ENCODE data around the gene UBN1.

The UBN1 gene

GRCh38 chr16:4833584-4833983 lies 13.7 kb upstream of the UBN1 start:
- H3K4me3 ChIP-seq (ENCODE audit: low read length): no peak overlapping the region
- no peak for TF ChIP-seq ZNF274 (IDR thresholded peaks at IDR 0.05; ENCODE audit: low read depth, low read length)

GRCh38 chr16:4836727-4837126 lies 10.6 kb upstream of the UBN1 start:
- TF ChIP-seq ZNF274 (IDR thresholded peaks at IDR 0.05; ENCODE audit: low read depth, low read length): no peak
- H3K4me3 ChIP-seq (ENCODE audit: low read length): no peak overlapping the region

- no peak for TF ChIP-seq ZNF274 (IDR thresholded peaks at IDR 0.05; ENCODE audit: low read depth, low read length)
- H3K4me3 ChIP-seq (ENCODE audit: low read length): no peak overlapping the region
Observed at GRCh38 chr16:4837733-4838501, 9.4 kb upstream of the UBN1 start.

GRCh38 chr16:4839942-4840341 lies 7.3 kb upstream of the UBN1 start:
- no peak overlapping the region for H3K4me3 ChIP-seq (ENCODE audit: low read length)
- TF ChIP-seq ZNF274 (IDR thresholded peaks at IDR 0.05; ENCODE audit: low read depth, low read length): no peak

DNA sequence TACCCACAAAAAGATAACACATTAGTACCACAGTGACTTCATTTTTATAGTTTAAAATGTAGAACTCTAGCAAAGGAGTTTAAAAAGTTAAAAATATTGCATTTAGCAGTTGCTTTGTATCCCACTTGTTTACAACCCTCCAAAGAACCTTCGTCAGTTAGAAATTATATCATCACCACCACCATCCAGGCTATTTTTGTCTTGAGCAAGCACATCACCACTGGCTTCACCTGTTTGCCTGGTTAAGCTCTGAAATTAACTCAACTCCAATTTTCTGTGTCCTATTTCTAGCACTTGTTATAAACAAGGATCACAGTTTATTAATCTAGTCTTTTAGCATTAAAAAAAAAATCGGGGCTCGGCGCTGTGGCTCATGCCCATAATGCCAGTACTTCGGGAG lies 6.3 kb upstream of the UBN1 start:
- no peak for TF ChIP-seq ZNF274 (IDR thresholded peaks at IDR 0.05; ENCODE audit: low read depth, low read length)
- no peak overlapping the region for H3K4me3 ChIP-seq (ENCODE audit: low read length)

- H3K4me3 ChIP-seq (ENCODE audit: low read length): peak overlapping the region; percentile 93
- TF ChIP-seq ZNF274 (IDR thresholded peaks at IDR 0.05; ENCODE audit: low read depth, low read length): no peak
Observed at GRCh38 chr16:4846503-4846900, 779 bp upstream of the UBN1 start.

DNA sequence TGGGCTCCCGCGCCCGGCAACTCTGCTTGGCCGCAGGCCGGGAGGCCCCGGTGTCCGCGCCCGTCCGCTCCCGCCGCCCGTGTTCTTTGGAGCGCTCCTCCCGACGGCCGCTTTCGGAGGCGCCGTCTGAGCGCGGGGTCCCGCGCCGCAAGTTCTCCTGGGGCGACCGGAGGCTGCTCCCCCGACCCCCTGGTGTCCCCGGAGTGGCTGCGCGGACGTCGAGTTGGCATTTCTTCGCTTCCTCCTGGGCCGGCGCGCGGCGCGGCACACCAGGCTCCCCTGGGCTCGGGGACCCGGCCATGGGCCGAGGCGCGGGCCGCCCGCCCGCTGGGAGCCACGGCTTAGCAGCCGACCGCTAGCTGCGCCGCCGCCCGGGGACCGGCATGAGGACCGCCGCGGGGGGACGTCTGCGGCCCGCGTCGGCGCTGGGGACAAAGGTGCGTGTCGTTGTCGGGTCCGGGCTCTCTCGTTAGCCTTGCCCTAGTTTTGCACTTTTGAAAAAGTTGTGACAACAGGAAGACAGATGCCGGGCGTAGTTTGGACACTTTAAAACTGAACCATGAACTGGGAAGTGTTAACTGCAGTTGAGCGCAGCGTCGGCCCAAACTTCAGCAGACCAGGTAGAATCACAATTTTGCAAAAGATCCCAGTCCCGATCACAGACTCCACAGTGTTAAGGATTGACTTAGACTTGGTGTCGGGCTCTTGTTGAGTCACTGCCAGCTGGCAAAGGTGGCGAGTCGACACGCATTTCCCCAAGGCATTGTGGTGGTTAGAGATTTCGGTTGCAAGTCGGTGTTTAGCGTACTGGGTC lies 700 bp downstream of the UBN1 start:
- H3K4me3 ChIP-seq (ENCODE audit: low read length): peak overlapping the region; percentile 98
- no peak for TF ChIP-seq ZNF274 (IDR thresholded peaks at IDR 0.05; ENCODE audit: low read depth, low read length)

DNA sequence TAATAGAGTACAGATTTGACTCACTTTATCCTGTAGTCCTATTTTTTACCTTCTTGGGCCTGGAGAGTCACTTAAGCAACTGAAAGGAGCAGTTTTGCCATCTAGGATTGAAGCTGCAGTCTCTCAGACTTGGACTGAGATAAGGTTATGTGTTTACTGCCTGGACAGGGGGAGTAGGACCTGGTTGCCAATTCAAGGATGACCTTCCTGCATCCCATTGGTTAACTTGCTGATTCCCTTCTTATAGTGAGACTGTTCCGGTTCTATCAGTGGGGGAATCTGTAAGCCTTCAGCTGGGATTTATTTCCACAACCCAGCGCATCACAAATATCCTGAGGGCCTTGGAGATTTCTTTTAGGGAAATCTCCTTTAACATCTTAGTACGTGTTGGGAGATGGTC lies 2.9 kb downstream of the UBN1 start:
- no peak overlapping the region for H3K4me3 ChIP-seq (ENCODE audit: low read length)
- TF ChIP-seq ZNF274 (IDR thresholded peaks at IDR 0.05; ENCODE audit: low read depth, low read length): no peak

DNA sequence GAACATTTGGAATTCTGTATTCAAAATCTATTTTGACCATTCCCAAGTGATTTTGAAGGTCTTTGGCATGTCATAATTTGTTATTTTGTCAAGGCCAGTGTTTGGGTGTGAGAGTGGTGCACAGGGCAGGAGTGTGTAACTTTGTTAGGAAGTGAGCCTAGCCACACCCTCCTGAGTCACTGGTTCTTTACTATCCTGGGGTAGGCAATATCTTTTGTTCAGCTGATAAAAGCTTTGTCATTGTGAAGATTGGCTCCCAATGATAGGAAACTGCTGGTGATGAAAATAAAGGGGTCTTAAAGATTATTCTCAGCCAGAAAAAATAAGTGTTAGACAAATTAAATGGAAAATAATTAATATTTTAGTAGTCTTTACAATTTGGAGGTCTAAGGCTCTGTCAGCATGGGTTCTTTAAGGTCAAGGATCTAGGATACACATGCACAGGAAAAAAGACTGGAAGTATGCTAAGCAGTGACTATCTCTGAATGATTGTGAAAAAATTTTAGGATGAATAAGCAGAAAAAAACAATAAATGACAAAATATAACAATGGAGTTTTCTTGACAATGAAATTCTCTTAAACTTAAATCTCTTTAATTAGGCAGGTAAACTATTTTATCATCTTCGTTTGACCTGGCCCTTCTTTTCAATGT lies 5.1 kb downstream of the UBN1 start:
- TF ChIP-seq ZNF274 (IDR thresholded peaks at IDR 0.05; ENCODE audit: low read depth, low read length): no peak
- no peak overlapping the region for H3K4me3 ChIP-seq (ENCODE audit: low read length)

DNA sequence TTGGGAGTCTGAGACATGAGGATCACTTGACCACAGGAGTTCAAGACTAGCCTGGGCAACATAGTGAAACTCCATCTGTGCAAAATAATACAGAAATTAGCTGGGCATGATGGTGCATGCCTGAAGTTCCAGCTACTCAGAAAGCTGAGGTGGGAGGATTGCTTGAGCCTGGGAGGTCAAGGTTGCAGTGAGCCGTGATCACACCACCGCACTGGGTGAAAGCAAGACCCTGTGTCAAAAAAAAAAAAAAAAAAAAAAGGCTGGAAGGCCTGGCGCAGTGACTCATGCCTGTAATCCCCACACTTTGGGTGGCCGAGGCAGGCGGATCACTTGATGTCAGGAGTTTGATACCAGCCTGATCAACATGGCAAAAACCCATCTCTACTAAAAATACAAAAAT lies 8.1 kb downstream of the UBN1 start:
- H3K4me3 ChIP-seq (ENCODE audit: low read length): no peak overlapping the region
- no peak for TF ChIP-seq ZNF274 (IDR thresholded peaks at IDR 0.05; ENCODE audit: low read depth, low read length)

- TF ChIP-seq ZNF274 (IDR thresholded peaks at IDR 0.05; ENCODE audit: low read depth, low read length): no peak
- H3K4me3 ChIP-seq (ENCODE audit: low read length): no peak overlapping the region
Observed at GRCh38 chr16:4855804-4856203, 8.5 kb downstream of the UBN1 start.

DNA sequence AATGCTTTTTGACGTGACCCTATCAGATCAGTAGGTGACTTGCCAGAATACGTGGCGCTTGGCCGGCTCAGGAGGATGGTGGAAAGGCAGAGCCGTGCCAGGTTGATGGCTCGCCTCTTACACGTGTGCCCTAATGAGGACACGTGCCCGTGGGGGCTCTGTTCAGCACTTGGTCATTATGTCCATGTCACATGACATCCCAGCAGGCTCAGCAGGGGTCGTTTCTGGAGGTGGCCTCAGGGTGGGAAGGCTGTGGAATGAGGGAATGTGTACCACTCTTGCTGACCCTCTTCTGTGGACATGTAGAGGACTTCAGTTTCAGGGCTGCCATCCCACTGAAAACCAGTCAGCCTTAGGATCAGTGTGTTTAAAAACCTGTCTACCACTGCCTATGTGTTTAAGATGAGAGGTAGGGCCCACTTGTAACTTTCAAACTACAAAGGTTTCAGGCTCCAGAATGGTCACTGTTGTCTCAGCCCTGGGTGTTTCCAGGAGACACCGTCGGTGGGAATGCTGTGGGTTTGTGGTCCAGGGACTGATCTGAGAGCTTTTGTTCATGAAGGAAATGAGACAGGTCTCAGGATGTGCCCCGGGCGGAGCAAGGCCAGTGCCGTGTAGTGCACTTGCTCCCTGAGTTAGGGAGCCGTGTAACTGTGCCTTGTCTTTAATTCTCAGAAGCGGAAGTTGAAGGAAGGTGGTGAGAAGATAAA lies 12.1 kb downstream of the UBN1 start:
- no peak for TF ChIP-seq ZNF274 (IDR thresholded peaks at IDR 0.05; ENCODE audit: low read depth, low read length)

DNA sequence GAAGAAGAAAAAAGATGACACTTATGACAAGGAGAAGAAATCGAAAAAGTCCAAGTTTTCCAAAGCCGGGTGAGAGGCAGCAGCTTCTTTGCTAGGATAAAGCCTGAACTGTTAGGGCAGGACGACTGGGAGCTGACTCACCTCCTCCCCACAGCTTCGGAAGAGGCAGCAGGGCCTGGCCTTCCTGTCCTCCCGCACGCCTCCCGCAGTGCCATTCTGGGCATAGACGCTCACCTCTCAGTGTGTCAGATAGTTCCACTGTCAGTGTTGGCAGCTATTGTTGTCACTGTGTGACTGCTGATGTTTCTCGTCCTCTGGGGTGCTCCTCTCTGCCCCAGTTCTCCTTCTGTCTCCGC lies 12.6 kb downstream of the UBN1 start:
- H3K4me3 ChIP-seq (ENCODE audit: low read length): no peak overlapping the region
- TF ChIP-seq ZNF274 (IDR thresholded peaks at IDR 0.05; ENCODE audit: low read depth, low read length): no peak

More for the DNA sequence above, 12.1 kb downstream of the UBN1 start:
- no peak overlapping the region for H3K4me3 ChIP-seq (ENCODE audit: low read length)

DNA sequence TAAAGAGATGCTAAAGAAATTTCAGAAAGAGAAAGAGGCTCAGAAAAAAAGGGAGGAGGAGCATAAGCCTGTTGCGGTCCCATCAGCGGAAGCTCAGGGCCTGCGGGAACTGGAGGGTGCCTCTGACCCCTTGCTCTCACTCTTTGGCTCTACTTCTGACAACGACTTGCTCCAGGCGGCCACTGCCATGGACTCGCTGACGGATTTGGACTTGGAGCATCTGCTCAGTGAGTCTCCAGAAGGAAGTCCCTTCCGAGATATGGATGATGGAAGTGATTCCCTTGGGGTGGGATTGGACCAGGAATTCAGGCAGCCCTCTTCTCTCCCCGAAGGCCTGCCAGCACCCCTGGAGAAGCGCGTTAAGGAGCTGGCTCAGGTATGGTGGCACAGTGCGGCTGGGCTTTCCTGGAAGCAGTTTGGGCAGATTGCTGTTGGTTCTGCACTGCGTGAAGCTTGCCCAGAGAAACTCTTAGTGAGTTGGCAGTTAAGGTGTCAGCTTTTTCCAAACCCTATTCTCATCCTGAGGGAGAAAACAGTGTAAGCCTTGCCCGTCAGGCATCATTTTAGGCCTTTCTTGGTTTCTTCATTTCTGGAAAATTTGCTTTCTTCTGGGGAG lies 13.6 kb downstream of the UBN1 start:
- TF ChIP-seq ZNF274 (IDR thresholded peaks at IDR 0.05; ENCODE audit: low read depth, low read length): no peak
- no peak overlapping the region for H3K4me3 ChIP-seq (ENCODE audit: low read length)
